Fibroblast of lung (primary cell): ENCODE results near the gene NEURL2.
"Not testable (repeated sequence)": the region's sequence is repeated elsewhere in the genome, so short reads cannot be mapped to it uniquely, and the experiment has no call there.

ENCODE experiments used
- EZH2 ChIP-seq: IDR thresholded peaks from 2 replicates; pipeline ENCODE4 v1.5.1; 2012; ENCODE audit warnings: low read length, control low read depth, mild to moderate bottlenecking; ENCODE audit errors: missing control alignments
- TF ChIP-seq, protein P1 (sequence below), 2 donors: IDR thresholded peaks in 1 of 2; conservative IDR thresholded peaks in 1 of 2; 1 replicate in 1 of 2; 2 replicates in 1 of 2; pipeline ENCODE4 v1.5.1; 2011 to 2012; ENCODE audit warnings: low read length in 2 of 2, control low read depth in 1 of 2, inconsistent platforms in 1 of 2, low read depth in 1 of 2, mild to moderate bottlenecking in 1 of 2

- TF ChIP-seq, protein P1, sequence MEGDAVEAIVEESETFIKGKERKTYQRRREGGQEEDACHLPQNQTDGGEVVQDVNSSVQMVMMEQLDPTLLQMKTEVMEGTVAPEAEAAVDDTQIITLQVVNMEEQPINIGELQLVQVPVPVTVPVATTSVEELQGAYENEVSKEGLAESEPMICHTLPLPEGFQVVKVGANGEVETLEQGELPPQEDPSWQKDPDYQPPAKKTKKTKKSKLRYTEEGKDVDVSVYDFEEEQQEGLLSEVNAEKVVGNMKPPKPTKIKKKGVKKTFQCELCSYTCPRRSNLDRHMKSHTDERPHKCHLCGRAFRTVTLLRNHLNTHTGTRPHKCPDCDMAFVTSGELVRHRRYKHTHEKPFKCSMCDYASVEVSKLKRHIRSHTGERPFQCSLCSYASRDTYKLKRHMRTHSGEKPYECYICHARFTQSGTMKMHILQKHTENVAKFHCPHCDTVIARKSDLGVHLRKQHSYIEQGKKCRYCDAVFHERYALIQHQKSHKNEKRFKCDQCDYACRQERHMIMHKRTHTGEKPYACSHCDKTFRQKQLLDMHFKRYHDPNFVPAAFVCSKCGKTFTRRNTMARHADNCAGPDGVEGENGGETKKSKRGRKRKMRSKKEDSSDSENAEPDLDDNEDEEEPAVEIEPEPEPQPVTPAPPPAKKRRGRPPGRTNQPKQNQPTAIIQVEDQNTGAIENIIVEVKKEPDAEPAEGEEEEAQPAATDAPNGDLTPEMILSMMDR (conservative IDR thresholded peaks at IDR 0.05 in 1 of 2, IDR thresholded peaks at IDR 0.05 in 1 of 2; ENCODE audit: low read depth in 1 of 2, low read length in 2 of 2): not testable (repeated sequence)
- not testable (repeated sequence) for TF ChIP-seq EZH2
Measured at GRCh38 chr20:45874104-45874481, 16.9 kb downstream of the NEURL2 start.
